Measurements from ENCODE around the gene KRTAP4-3.
"Not testable (repeated sequence)": the region's sequence is repeated elsewhere in the genome, so short reads cannot be mapped to it uniquely, and the experiment has no call there.

- not testable (repeated sequence) for TF ChIP-seq CTCF, POLR2A (IDR thresholded peaks at IDR 0.05)
Observed at GRCh38 chr17:41139865-41140264, 28.2 kb downstream of the KRTAP4-3 start.
